GM04504 (cell line): Measurements from ENCODE around the gene CATSPERB.
"Not testable (repeated sequence)": the region's sequence is repeated elsewhere in the genome, so short reads cannot be mapped to it uniquely, and the experiment has no call there.

Experiments
- DNase-seq: peaks from one replicate; pipeline ENCODE4 v3.0.0-alpha.2; 2012; ENCODE audit warnings: low read depth

CATSPERB gene, protein sequence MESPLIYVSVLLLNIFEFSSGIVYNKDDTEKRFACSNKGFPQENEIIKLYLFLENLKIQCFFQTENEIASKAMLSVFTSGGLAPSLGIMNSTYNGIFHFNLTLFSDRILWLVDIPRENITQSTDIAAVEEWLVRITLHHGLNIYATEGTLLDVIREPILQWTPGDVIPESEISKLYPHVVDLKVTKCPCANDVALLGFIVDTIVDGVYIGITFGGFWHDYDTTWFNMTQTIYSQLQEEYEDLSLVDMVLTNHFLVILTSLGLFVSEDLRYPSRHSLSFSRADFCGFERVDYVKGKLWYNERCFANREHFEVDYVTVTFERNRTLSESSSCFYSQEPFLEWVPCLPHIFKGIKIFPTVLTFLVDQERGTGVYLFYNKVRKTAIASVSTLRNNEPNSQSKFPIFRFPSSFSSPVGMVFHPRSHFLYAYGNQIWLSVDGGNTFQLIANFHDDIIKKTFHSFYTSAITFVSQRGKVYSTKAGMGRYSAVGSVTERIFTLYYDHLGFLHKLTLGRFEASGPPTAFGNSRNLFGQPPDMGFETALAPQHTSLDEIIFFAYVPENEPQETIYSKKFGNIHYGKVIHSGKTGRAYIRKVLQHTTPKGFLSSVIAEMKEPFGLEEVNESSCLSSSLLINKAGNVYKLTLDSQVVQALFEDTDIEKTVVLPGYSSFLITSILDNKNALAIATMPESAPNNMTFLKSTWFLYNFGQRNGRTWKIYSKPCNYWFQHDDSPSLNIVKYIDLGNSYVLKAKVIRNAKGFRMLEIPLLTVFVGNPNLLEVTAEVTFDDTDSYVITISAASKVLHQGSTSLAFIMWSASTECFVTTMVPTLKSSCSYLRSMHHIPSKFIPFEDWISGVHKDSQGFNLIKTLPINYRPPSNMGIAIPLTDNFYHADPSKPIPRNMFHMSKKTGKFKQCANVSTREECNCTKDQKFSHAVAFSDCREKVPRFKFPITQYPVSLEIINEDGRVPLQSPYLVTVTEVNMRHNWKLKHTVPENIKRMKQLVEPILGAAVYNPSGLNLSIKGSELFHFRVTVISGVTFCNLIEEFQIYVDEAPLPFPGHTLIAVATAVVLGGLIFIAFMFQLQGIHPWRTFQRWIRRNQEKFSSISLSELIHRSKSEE

DNA sequence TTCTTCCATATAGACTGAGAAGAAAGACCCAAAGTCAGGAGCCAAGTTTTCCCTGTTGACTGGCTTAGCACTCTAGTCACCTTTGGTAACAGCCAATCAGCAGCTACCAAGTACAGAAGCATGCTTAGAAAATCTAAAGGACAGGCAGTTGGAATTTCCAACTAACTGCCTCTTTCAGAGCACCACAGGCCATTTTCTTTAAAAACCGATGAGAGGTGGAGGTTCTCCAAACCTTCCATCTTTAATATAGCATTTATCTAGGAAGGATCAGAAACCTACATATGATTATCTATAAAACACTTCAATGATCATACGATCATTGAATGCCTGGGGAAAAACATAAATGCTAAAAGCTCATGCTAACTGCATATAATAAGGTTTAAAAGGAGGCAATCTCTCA, at the start of gene CATSPERB:
Gene CATSPERB (minus strand): TSS at position 101 of the 400 bp plus-strand sequence. CDS start 2,607 bp downstream, outside the sequence.
- no peak for DNase-seq

DNA sequence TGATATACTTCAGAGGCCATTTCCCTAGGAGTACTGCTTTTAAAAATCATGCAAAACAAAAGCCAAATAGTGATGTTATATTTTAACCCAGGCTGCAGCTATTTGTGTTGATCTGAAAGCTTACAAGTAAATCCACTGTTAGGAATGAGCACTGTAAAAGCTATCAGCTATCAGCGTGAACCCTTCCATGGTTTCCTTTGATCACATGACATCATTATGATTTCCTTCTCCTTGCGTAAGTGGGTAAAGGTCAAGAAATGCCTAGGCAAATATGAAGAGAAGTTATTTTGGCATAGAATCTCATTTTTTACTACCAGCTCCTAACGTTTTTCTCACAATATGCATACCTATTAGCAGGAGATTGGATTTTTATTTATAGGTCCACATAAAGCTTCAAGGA, 48.6 kb upstream of the CATSPERB start:
- DNase-seq = no peak

DNA sequence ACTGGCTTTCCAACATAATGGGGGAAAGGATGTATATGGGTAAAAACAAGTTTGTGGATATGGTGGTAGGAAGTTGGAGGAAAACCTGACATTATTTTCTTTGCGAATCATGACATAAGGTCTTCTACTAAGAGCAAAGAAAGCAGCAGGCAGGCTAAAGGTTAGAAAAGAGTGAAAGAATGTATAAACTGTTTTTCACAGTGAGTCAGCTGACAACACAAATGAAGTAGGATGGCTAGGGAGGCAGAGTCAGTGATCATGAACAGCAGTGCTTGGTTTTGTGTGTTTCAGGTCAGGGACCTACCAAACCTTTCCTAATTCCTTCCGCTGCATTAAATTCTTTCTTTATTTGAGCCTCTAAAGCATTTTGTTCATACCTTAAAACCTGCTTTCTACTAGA, 46.3 kb upstream of the CATSPERB start:
- DNase-seq = no peak

DNA sequence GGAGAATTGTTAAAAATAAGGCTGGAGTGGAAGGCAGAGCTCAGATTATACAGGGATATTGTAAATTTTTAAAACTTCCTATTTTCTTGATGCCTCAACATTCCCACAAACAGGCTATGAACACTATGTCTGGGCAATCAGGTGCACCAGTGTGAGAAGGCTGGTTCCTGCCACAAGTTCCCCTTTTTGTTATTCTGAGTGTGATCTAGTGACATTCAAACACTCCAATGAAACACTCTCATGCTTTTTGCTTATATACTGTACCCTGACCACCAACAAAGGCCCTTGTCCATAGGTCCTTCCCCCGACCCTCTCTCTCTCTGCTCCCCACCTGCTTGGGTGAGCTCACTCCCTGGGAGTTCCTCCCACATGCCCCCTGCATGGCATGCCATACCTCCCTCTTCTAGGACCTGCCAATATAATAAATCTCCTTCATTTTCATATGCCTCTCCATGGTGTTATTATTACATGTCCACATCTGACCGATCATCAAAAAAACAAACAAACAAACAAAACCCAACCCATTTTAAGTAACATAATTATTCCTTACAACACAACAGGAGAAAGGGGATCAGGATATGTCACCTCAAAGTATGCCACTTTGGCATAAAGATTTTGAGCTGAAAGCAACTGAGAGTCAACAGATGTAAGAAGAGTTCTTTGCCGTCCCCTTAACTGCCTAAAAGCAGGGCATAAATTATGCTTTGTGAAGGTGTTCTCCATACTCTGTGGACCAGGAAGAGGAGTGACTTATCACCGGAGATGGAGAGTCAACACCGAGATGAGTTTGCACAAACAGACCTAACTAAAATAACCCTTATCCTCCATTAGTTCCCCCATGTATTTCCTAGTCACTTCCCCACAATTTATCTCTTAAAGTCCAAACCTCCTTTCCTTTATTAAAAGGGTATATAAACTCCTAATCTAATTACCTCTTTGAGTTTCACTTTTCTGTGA, 42.5 kb upstream of the CATSPERB start:
- no peak for DNase-seq

DNA sequence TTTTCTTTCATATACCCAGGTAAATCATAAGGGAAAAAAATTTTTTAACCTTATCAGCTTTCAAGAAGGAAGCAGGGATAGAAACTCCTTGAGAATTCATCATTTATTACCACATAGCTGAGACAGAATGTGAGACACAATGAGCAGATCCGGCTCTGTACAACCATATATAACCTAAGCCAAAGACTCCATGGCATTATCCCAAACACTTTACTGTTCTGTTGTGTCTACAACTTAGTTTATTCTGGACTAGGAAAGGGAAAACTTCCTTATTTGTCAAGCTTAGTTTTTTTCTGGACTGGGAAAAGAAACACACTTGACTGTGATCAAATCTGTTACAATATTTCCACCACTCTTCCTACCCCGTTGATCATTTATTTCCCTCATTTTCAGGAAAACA, 38.3 kb upstream of the CATSPERB start:
- no peak for DNase-seq

DNA sequence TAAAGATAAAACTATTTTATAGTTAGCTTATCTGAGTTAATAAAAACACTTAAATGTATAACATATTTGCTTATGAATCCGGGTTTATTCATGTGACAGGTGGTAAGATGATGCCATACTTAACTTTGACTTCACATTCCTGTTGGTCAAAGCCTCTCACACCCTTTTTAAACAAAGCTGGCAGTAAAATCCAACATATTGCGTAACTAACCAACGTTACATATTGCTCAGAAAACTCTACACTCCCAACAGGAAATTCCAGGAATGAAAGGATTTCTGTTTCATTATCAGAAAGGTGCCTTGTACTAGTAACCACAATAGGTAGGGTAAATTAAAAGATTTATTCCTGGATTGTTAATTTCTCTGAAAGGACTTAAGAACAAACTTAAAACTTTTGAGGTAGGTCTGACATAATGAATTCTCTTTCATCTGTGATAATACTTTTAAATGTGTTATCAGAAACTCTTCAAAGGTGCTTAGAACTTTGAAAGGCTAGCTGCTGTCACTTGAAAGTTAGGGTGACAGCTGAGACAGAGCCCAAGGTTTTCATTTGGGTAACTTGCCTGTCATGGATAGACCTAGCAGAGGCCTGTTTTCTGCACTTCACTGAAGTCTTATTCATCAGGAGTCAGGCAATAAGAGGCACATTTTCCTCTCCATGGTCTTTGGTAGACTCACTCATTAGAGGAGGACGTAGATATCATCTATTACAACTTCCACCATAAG, 23.8 kb upstream of the CATSPERB start:
- DNase-seq = no peak

DNA sequence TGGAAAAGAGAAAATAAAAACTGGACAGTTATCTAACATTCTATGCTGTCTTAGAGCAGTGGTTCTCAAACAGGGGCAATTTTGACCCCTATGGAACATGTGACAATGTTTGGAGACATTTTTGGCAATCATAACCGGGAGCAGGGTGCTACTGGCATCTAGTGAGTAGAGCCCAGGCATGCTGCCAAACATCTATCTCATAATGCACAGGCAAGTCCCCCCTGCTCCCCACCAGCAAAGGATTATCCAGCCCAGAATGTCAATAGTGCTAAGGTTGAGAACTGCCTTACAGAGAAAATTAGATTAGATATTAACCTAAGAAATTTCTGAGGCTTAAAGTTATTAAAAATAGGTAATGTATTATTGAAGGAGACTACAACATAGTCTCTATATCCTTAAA, 22.9 kb upstream of the CATSPERB start:
- DNase-seq = no peak

DNA sequence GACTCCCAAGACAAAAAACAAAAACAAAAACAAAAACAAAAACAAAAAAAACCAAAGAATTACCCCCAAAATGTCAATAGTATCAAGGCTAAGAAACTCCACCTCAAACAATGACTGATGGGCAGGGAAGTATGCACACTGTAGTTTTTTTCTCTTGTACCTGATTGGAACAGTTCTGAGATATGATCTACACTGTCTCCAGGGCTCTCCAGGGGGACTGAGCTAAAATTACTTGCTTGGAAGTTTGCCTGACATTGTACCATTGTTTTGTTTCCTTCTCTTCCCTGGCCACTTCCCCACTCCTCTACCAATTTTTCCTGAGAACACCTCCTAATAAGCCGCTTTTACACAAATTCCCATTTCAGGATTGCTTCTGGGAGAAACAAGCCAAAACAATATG, 22.3 kb upstream of the CATSPERB start:
- DNase-seq = no peak

DNA sequence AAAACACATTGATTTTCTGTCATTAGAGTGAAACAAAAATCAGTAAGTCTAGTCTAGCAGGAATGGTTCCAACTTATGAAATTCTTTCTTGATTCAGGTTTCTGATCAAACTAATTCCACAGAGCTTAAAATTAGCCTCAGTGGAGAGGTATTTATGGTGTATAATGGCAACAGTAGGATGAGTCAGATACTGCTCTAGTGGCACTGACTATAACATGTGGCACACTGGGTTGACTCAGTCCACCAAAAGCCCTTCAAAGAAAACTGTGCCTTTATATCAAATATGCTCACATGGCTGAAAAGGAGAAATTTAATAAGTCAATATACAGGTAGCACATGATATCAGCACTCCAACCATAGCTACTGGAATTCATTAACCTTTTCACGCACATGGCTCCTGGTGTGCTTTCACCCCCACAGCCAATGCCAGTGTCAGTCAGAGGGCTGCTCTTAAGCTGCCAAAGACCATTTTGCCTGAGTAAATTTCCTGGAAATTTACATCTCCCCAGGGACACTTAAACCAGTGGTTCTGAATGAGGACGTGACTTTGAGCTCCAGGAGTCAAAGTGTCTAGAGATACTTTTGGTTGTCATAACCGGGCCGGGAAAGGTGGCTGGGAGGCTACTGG, 21.7 kb upstream of the CATSPERB start:
- no peak for DNase-seq

DNA sequence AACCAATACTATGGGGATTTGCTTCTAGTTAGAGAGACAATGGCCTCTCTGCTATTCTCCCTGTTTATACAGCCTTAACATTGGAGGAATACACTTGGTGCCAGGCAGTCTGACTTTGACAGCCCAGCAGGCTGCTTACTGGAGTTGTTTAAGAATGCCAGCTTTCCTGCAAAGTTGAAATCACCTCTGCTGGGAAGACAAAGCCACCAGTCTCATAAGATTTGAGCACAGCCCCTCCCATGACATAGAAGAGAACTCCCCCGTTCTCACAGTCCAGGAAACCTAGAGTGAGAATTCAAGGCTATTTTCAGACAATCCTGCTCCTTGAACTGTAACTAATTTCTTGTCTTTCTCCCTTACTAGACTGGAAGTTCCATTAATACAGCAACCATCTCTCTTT, 21.1 kb upstream of the CATSPERB start:
- DNase-seq = no peak

DNA sequence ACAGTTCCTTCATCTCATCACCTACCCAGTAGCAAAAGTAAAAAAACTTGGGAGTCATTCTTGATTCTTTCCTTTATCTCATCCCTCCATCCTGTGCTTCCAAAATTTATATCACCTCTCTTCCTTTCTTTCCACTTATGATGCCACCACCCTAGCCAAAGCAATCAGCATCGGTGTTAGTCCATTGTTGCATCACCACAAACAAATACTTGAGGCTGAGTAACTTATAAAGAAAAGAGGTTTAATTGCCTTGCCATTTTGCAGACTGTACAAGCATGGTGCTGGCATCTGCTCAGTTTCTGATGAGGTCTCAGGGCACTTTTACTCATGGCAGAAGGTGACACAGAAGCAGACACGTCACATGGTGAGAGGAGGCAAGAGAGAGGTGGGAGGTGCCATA, 19.8 kb upstream of the CATSPERB start:
- DNase-seq = no peak

DNA sequence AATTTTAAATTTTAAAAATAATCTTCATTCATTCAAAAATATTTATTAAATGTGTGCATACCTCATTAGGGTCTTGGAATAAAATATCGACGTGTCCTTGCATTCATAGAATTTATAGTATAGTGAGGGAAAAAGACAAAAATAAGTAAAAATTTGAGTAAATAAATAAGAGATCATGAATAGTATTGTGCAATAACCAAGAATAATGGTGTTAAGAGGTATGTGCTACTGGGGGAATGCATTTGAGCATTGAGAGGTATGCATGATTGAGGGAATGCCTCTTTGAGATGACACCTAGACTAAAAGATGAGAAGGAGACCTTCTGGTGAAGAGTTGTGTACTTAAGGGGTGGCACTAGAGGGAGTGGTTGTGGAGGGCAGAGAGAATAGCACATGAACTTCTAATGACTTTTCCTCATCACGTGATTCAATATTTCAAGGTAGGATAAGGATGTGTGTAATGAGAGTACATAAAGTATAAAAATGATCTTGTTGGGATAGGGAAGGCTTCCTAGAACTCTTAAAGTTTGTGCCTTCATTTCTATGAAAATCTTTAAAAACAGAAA, 18.8 kb upstream of the CATSPERB start:
- DNase-seq = no peak

DNA sequence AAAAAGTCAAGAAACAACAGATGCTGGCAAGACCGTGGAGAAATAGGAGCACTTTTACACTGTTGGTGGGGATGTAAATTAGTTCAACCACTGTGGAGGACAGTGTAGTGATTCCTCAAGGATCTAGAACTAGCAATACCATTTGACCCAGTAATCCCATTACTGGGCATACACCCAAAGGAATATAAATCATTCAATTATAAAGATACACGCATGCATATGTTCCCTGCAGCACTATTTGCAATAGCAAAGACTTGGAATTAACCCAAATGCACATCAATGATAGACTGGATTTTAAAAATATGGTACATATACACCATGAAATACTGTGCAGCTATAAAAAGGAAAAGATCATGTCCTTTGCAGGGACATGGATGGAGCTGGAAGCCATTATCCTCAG, 18.0 kb upstream of the CATSPERB start:
- DNase-seq = no peak

DNA sequence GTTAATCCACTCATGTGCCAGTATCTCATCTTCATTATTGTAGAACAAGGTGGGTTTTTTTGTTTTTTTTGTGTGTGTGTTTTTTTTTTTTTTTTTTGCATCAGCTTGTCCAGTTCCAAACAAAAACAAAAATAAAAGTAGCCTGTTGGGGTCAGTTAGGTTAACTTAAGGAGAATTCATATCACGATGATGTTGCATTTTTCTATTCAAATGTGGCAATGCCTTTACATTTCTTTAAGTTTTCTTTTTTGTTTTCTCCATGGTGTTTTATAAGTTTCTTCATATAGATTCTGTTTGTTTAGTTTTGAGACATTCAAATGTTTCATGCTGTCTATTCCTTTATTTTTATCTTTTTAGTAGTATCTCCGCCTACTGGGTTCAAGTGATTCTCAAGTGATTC, 16.2 kb upstream of the CATSPERB start:
- DNase-seq = no peak

DNA sequence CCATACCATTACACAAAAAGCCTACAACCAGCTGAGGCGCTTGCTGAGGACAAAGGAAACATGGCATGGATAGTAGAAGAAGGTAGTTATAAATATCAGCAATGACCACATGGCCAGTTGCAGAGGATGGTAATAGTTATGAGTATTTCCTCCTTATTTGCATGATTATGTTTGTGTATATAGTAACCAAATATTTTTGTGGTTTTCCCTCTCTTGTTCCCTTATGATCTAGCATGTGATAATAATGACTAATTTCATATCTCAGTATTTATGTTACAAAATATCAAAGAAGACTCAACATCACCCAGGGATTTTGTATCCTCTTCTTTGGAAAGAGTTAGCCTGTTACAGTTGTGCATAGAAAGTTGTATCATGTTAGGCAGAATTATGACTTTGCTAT, 13.5 kb upstream of the CATSPERB start:
- DNase-seq = no peak

DNA sequence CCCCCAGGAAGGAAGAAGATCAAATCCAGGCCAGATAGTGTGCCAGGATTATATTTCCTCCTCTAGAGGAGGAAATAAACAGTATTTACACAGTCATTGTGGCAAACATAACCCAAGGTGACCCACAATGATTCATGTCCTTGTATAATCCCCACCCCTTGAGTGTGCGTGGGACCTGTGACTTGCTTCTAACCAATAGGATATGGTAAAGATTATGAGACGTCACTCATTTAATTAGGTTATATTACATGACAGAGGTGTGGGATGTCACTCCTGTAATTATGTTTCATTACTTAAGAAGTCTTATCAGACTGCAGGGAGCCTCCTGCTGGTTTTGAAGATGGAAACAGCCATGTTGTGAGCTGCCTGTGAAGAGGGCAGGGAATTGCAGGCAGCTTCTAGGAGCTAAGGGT, 12.2 kb upstream of the CATSPERB start:
- no peak for DNase-seq

DNA sequence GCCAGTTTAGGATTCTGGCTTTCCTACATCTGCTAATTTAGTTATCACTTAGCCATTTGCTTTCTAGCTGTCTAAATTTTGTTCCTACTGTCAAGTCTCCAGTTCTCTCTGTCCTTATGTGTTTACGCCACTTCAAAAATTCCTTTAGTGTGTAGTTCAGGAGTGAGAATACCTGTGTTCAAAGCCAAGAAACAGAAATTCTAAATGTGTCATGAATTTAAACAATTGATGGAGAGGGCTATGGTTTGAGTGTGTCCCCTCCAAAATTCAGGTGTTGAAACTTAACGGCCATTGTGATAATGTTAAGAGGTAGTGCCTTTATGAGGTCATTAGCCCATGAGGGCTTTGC, 11.4 kb upstream of the CATSPERB start:
- DNase-seq = no peak

DNA sequence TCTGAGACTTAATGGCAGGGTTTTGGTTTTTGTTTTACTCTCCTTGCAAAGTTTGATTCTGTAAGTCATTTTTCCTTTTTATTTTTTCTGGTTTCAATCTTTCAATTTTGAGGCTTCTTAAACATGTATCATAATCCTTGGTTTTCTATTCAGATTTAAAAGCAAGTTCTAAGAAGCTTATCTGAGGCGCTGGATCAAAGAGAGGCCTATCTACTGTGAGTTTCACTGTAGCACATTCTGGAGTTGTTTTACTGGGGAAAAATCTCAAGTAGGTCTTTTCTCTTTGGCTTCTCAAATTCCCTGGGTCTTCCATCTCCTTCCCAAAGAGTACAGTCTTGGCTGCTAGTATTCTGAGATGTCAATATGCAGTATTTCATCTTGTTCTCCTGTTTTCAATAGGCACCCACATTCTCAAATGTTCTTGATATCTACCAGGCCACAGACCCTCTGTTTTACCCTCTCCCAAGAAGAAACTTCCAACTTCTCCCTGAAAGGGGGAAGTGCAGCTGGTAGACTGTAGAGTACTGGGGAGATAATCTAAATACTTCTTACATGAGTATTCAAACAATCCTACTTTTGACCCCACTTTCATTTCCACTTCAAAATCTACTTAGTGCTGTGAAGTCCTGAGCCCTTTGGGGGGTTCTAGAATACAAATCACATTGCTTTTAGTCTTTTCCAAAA, 10.9 kb upstream of the CATSPERB start:
- no peak for DNase-seq

DNA sequence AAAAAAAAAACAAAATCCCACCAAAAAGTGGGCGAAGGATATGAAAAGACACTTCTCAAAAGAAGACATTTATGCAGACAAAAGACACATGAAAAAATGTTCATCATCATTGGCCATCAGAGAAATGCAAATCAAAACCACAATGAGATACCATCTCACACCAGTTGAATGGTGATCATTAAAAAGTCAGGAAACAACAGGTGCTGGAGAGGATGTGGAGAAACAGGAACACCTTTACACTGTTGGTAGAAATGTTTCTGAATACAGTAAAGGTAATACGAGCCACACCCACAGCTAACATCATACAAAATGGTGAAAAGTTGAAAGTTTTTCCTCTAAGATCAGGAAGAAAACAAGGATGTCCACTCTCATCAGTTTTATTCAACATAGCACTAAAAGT, 8.0 kb upstream of the CATSPERB start:
- DNase-seq = not testable (repeated sequence)

DNA sequence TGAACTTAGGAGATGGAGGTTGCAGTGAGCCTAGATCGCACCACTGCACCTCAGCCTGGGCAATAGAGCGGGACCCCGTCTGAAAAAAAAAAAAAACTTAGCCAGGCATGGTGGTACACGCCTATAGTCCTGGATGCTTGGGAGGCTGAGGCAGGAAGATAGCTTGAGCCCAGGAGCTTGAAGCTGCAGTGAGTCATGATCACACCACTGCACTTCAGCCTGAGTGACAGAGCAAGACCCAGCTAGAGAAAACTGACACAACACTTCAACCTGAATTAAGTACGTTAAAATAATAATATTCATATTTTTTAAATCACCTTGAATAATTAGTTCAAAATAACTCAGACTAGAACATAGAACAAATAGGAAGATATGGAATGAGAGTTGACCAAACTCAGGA, 5.7 kb upstream of the CATSPERB start:
- DNase-seq = no peak
